Activated T-cell treated with anti-CD3 and anti-CD28 coated beads, Interleukin-2, amount 50 U/mL, for 24 hours (primary cell): ENCODE results near the gene ZDHHC19.
"Not testable (repeated sequence)": the region's sequence is repeated elsewhere in the genome, so short reads cannot be mapped to it uniquely, and the experiment has no call there.

Experiments
- DNase-seq: peaks from one replicate; pipeline ENCODE4 v3.0.0-alpha.2; 2020
- H3K27ac Mint-ChIP-seq: 2 replicates; pipeline ENCODE4 v1.8.0; 2020; ENCODE audit warnings: mild to moderate bottlenecking, mixed read lengths
- H3K27me3 Mint-ChIP-seq: 2 replicates; pipeline ENCODE4 v1.8.0; 2020; ENCODE audit warnings: mixed read lengths
- H3K36me3 Mint-ChIP-seq: 2 replicates; pipeline ENCODE4 v1.8.0; 2020; ENCODE audit warnings: low read depth, mixed read lengths
- H3K4me1 Mint-ChIP-seq: 2 replicates; pipeline ENCODE4 v1.8.0; 2020; ENCODE audit warnings: low read depth, mixed read lengths
- H3K4me3 Mint-ChIP-seq: 2 replicates; pipeline ENCODE4 v1.8.0; 2020; ENCODE audit warnings: mild to moderate bottlenecking, moderate library complexity, mixed read lengths
- H3K9me3 Mint-ChIP-seq: 2 replicates; pipeline ENCODE4 v1.8.0; 2020; ENCODE audit warnings: mixed read lengths

ZDHHC19 gene

GRCh38 chr3:196180346-196180745, 30.9 kb downstream of the ZDHHC19 start:
- Mint-ChIP-seq H3K27ac (peak overlapping the region; percentile 94), H3K27me3 (no peaks in the 10 kb centered on the region), H3K36me3 (no peaks in the 10 kb centered on the region), H3K4me1 (peaks cover 59% of the 10 kb centered on the region), H3K9me3 (no peaks in the 10 kb centered on the region), H3K4me3 (peak overlapping the region; percentile 53)
- DNase-seq: no peak

GRCh38 chr3:196179380-196180308, 31.6 kb downstream of the ZDHHC19 start:
- Mint-ChIP-seq H3K36me3 (no peaks in the 10 kb centered on the region), H3K27me3 (no peaks in the 10 kb centered on the region), H3K4me1 (peaks cover 59% of the 10 kb centered on the region), H3K9me3 (no peaks in the 10 kb centered on the region), H3K27ac (peak overlapping the region; percentile 94), H3K4me3 (peak overlapping the region; percentile 53)
- peak; percentile 88 for DNase-seq

GRCh38 chr3:196178993-196179379, 32.2 kb downstream of the ZDHHC19 start:
- H3K4me3 Mint-ChIP-seq: peak overlapping the region; percentile 53
- no peaks in the 10 kb centered on the region for H3K36me3 Mint-ChIP-seq
- H3K27ac Mint-ChIP-seq: peak overlapping the region; percentile 94
- no peaks in the 10 kb centered on the region for H3K9me3 Mint-ChIP-seq
- H3K4me1 Mint-ChIP-seq: peaks cover 57% of the 10 kb centered on the region
- no peak for DNase-seq
- H3K27me3 Mint-ChIP-seq: no peaks in the 10 kb centered on the region

GRCh38 chr3:196177967-196178366, 33.2 kb downstream of the ZDHHC19 start:
- Mint-ChIP-seq H3K27ac (peak overlapping the region; percentile 70), H3K4me3 (no peak overlapping the region), H3K9me3 (no peaks in the 10 kb centered on the region), H3K27me3 (no peaks in the 10 kb centered on the region), H3K4me1 (peaks cover 48% of the 10 kb centered on the region), H3K36me3 (no peaks in the 10 kb centered on the region)
- no peak for DNase-seq

- no peak for DNase-seq
- no peak overlapping the region for H3K4me3 Mint-ChIP-seq
- peak overlapping the region; percentile 70 for H3K27ac Mint-ChIP-seq
- no peaks in the 10 kb centered on the region for H3K9me3 Mint-ChIP-seq
- H3K27me3 Mint-ChIP-seq: no peaks in the 10 kb centered on the region
- H3K36me3 Mint-ChIP-seq: no peaks in the 10 kb centered on the region
- peaks cover 44% of the 10 kb centered on the region for H3K4me1 Mint-ChIP-seq
Measured at GRCh38 chr3:196177567-196177966, 33.6 kb downstream of the ZDHHC19 start.

GRCh38 chr3:196175722-196176121, 35.5 kb downstream of the ZDHHC19 start:
- H3K4me1 Mint-ChIP-seq: peaks cover 27% of the 10 kb centered on the region
- no peaks in the 10 kb centered on the region for H3K9me3 Mint-ChIP-seq
- H3K27me3 Mint-ChIP-seq: no peaks in the 10 kb centered on the region
- no peaks in the 10 kb centered on the region for H3K36me3 Mint-ChIP-seq
- no peak overlapping the region for H3K27ac Mint-ChIP-seq
- DNase-seq: no peak
- H3K4me3 Mint-ChIP-seq: no peak overlapping the region

GRCh38 chr3:196175116-196175625, 36.0 kb downstream of the ZDHHC19 start:
- H3K36me3 Mint-ChIP-seq: no peaks in the 10 kb centered on the region
- no peaks in the 10 kb centered on the region for H3K9me3 Mint-ChIP-seq
- no peak overlapping the region for H3K27ac Mint-ChIP-seq
- peaks cover 23% of the 10 kb centered on the region for H3K4me1 Mint-ChIP-seq
- no peak overlapping the region for H3K4me3 Mint-ChIP-seq
- no peaks in the 10 kb centered on the region for H3K27me3 Mint-ChIP-seq
- DNase-seq: no peak

- H3K36me3 Mint-ChIP-seq: no peaks in the 10 kb centered on the region
- H3K9me3 Mint-ChIP-seq: no peaks in the 10 kb centered on the region
- peaks cover 18% of the 10 kb centered on the region for H3K4me1 Mint-ChIP-seq
- no peak overlapping the region for H3K4me3 Mint-ChIP-seq
- no peak overlapping the region for H3K27ac Mint-ChIP-seq
- no peak for DNase-seq
- no peaks in the 10 kb centered on the region for H3K27me3 Mint-ChIP-seq
Measured at GRCh38 chr3:196174652-196175051, 36.5 kb downstream of the ZDHHC19 start.

- not testable (repeated sequence) for H3K27ac Mint-ChIP-seq, H3K9me3 Mint-ChIP-seq, DNase-seq, H3K36me3 Mint-ChIP-seq, H3K4me3 Mint-ChIP-seq, H3K27me3 Mint-ChIP-seq
- H3K4me1 Mint-ChIP-seq: peaks cover 14% of the 10 kb centered on the region
Measured at GRCh38 chr3:196170296-196170695, 40.9 kb downstream of the ZDHHC19 start.

GRCh38 chr3:196169836-196170240, 41.4 kb downstream of the ZDHHC19 start:
- peaks cover 14% of the 10 kb centered on the region for H3K4me1 Mint-ChIP-seq
- no peaks in the 10 kb centered on the region for H3K27me3 Mint-ChIP-seq
- no peaks in the 10 kb centered on the region for H3K9me3 Mint-ChIP-seq
- no peak overlapping the region for H3K27ac Mint-ChIP-seq
- no peak overlapping the region for H3K4me3 Mint-ChIP-seq
- H3K36me3 Mint-ChIP-seq: no peaks in the 10 kb centered on the region
- no peak for DNase-seq

GRCh38 chr3:196168808-196169391, 42.3 kb downstream of the ZDHHC19 start:
- no peak overlapping the region for H3K27ac Mint-ChIP-seq
- no peaks in the 10 kb centered on the region for H3K27me3 Mint-ChIP-seq
- no peaks in the 10 kb centered on the region for H3K36me3 Mint-ChIP-seq
- no peak overlapping the region for H3K4me3 Mint-ChIP-seq
- H3K9me3 Mint-ChIP-seq: no peaks in the 10 kb centered on the region
- H3K4me1 Mint-ChIP-seq: peaks cover 14% of the 10 kb centered on the region
- DNase-seq: no peak

GRCh38 chr3:196166741-196167140, 44.5 kb downstream of the ZDHHC19 start:
- H3K27ac Mint-ChIP-seq: peak overlapping the region; percentile 86
- H3K9me3 Mint-ChIP-seq: no peaks in the 10 kb centered on the region
- H3K4me3 Mint-ChIP-seq: no peak overlapping the region
- no peaks in the 10 kb centered on the region for H3K36me3 Mint-ChIP-seq
- no peak for DNase-seq
- no peaks in the 10 kb centered on the region for H3K27me3 Mint-ChIP-seq
- H3K4me1 Mint-ChIP-seq: peaks cover 16% of the 10 kb centered on the region

GRCh38 chr3:196165850-196166249, 45.4 kb downstream of the ZDHHC19 start:
- Mint-ChIP-seq H3K9me3 (no peaks in the 10 kb centered on the region), H3K36me3 (no peaks in the 10 kb centered on the region), H3K4me3 (no peak overlapping the region), H3K4me1 (peaks cover 16% of the 10 kb centered on the region), H3K27me3 (no peaks in the 10 kb centered on the region), H3K27ac (no peak overlapping the region)
- DNase-seq: no peak

- DNase-seq, H3K9me3 Mint-ChIP-seq: not testable (repeated sequence)
Measured at GRCh38 chr3:196165006-196165575, 46.1 kb downstream of the ZDHHC19 start.

GRCh38 chr3:196164576-196164975, 46.6 kb downstream of the ZDHHC19 start:
- no peak overlapping the region for H3K4me3 Mint-ChIP-seq
- no peaks in the 10 kb centered on the region for H3K27me3 Mint-ChIP-seq
- H3K36me3 Mint-ChIP-seq: no peaks in the 10 kb centered on the region
- H3K9me3 Mint-ChIP-seq: no peaks in the 10 kb centered on the region
- no peak for DNase-seq
- H3K4me1 Mint-ChIP-seq: peaks cover 28% of the 10 kb centered on the region
- H3K27ac Mint-ChIP-seq: no peak overlapping the region

More at GRCh38 chr3:196165006-196165575, 46.1 kb downstream of the ZDHHC19 start:
- H3K36me3 Mint-ChIP-seq, H3K27me3 Mint-ChIP-seq, H3K27ac Mint-ChIP-seq, H3K4me3 Mint-ChIP-seq: not testable (repeated sequence)
- H3K4me1 Mint-ChIP-seq: peaks cover 23% of the 10 kb centered on the region
